H1 (cell line): ENCODE data around the gene PTPN1. TPM values are rescaled to one million over a fixed set of nuclear protein-coding genes. Genes with fewer than 3 reads are reported as not detected.

Experiments
- CTCF ChIA-PET: fragments of 300-600 bp; sonication (Branson Sonifier 250); formaldehyde crosslinking; loops from one replicate; lab custom pipeline; 2021; ENCODE audit not compliant: partially characterized antibody; lab: Charles Lee
- POLR2A ChIA-PET: fragments of 300-600 bp; sonication (Branson Sonifier 250); formaldehyde crosslinking; loops from one replicate; lab custom pipeline; 2021; ENCODE audit warnings: inconsistent platforms; ENCODE audit not compliant: partially characterized antibody; lab: Charles Lee
- DNase-seq, 2 experiments: peaks; one replicate each; pipeline versions ENCODE4 v3.0.0 to v3.0.0-alpha.2; 2010 to 2022; ENCODE audit warnings: low spot score in 2 of 2, low read depth in 1 of 2, mixed read lengths in 1 of 2
- FAIRE-seq: peaks from 2 replicates; lab custom pipeline; 2011; peaks lifted over from hg19 to GRCh38; lab: Jason Lieb, UNC
- H2AFZ ChIP-seq: 2 replicates; pipeline ENCODE4 v1.8.1; 2012; ENCODE audit warnings: low read length, inconsistent platforms
- H2AK5ac ChIP-seq: 2 replicates; pipeline ENCODE4 v1.6.1; 2013; ENCODE audit warnings: low read depth, low read length
- H2BK120ac ChIP-seq: replicated peaks from 2 replicates; pipeline ENCODE3; 2013; ENCODE audit warnings: low read depth, low read length, inconsistent platforms
- H2BK12ac ChIP-seq: 2 replicates; pipeline ENCODE4 v1.6.1; 2013; ENCODE audit warnings: low read depth, low read length
- H2BK15ac ChIP-seq: 2 replicates; pipeline ENCODE4 v1.6.1; 2013; ENCODE audit warnings: low read length
- H2BK20ac ChIP-seq: 2 replicates; pipeline ENCODE4 v1.6.1; 2013; ENCODE audit warnings: low read length
- H2BK5ac ChIP-seq: 2 replicates; pipeline ENCODE4 v1.6.1; 2013; ENCODE audit warnings: low read depth, low read length
- H3K14ac ChIP-seq: 2 replicates; pipeline ENCODE4 v1.6.1; 2013; ENCODE audit warnings: inconsistent platforms; ENCODE audit not compliant: insufficient read length
- H3K18ac ChIP-seq: 2 replicates; pipeline ENCODE4 v1.6.1; 2013; ENCODE audit warnings: low read length; ENCODE audit errors: extremely low read depth
- H3K23ac ChIP-seq: 2 replicates; pipeline ENCODE4 v1.6.1; 2013; ENCODE audit warnings: inconsistent platforms; ENCODE audit not compliant: insufficient read length
- H3K23me2 ChIP-seq: 2 replicates; pipeline ENCODE4 v1.6.1; 2013; ENCODE audit warnings: low read depth, low read length
- H3K27ac ChIP-seq: 2 replicates; pipeline ENCODE4 v1.6.1; 2011; ENCODE audit warnings: low read depth, low read length, inconsistent platforms
- H3K27me3 ChIP-seq, 4 experiments: replicated peaks in 1 of 4; 1 replicate in 1 of 4; 2 replicates in 3 of 4; pipeline versions ENCODE4 v1.6.1 to v1.8.1; 2011 to 2013; ENCODE audit warnings: low read length in 3 of 4, mild to moderate bottlenecking in 3 of 4, inconsistent platforms in 2 of 4, mixed read lengths in 2 of 4, moderate library complexity in 1 of 4; ENCODE audit not compliant: control insufficient read depth in 3 of 4, insufficient read depth in 3 of 4; ENCODE audit errors: extremely low read depth in 1 of 4
- H3K36me3 ChIP-seq, 4 experiments: 2 replicates each; pipeline versions ENCODE4 v1.6.1 to v1.8.1; 2011 to 2013; ENCODE audit warnings: mild to moderate bottlenecking in 4 of 4, low read length in 3 of 4, moderate library complexity in 2 of 4, control low read depth in 1 of 4, inconsistent platforms in 1 of 4; ENCODE audit not compliant: insufficient read depth in 4 of 4, control insufficient read depth in 2 of 4
- H3K4ac ChIP-seq: replicated peaks from 2 replicates; pipeline ENCODE3; 2013; ENCODE audit warnings: low read length, low read depth, mixed read lengths, inconsistent platforms; ENCODE audit not compliant: insufficient read length
- H3K4me1 ChIP-seq, 4 experiments: replicated peaks in 1 of 4; 1 replicate in 1 of 4; 2 replicates in 3 of 4; pipeline versions ENCODE4 v1.6.1 to v1.8.1; 2011 to 2013; ENCODE audit warnings: low read length in 3 of 4, inconsistent platforms in 2 of 4, mixed read lengths in 1 of 4; ENCODE audit not compliant: insufficient read depth in 4 of 4, control insufficient read depth in 3 of 4
- H3K4me2 ChIP-seq, 2 experiments: 2 replicates each; pipeline versions ENCODE4 v1.6.1 to v1.8.1; 2011 to 2013; ENCODE audit warnings: low read depth in 2 of 2, low read length in 2 of 2, control low read depth in 1 of 2, inconsistent platforms in 1 of 2, mild to moderate bottlenecking in 1 of 2; ENCODE audit not compliant: insufficient read depth in 1 of 2
- H3K4me3 ChIP-seq, 4 experiments: fragments of 200-600, 300-600 bp in 1 of 4; sonication (generic), shearing (Covaris generic), sonication (Bioruptor Twin) in 1 of 4; 2 replicates each; pipeline versions ENCODE4 v1.5.1 to v1.8.1; 2011 to 2016; ENCODE audit warnings: low read length in 4 of 4, low read depth in 3 of 4, control low read depth in 2 of 4, inconsistent platforms in 2 of 4, mild to moderate bottlenecking in 2 of 4, mixed read lengths in 1 of 4, moderate library complexity in 1 of 4; ENCODE audit not compliant: insufficient read depth in 2 of 4; ENCODE audit errors: extremely low read depth in 1 of 4
- H3K56ac ChIP-seq: replicated peaks from 2 replicates; pipeline ENCODE3; 2013; ENCODE audit warnings: low read depth, mild to moderate bottlenecking, mixed read lengths, low read length, inconsistent platforms; ENCODE audit not compliant: insufficient read length
- H3K79me1 ChIP-seq: 2 replicates; pipeline ENCODE4 v1.6.1; 2013; ENCODE audit warnings: low read depth, low read length, control low read depth
- H3K79me2 ChIP-seq, 2 experiments: 2 replicates each; pipeline versions ENCODE4 v1.6.1 to v1.8.1; 2012 to 2013; ENCODE audit warnings: low read length in 2 of 2, mild to moderate bottlenecking in 2 of 2, inconsistent platforms in 1 of 2; ENCODE audit not compliant: insufficient read depth in 2 of 2, control insufficient read depth in 1 of 2
- H3K9ac ChIP-seq, 4 experiments: replicated peaks in 1 of 4; 1 replicate in 1 of 4; 2 replicates in 3 of 4; pipeline versions ENCODE4 v1.6.1 to v1.8.1; 2011 to 2013; ENCODE audit warnings: low read depth in 3 of 4, low read length in 3 of 4, control low read depth in 2 of 4, mild to moderate bottlenecking in 2 of 4, moderate library complexity in 2 of 4, inconsistent platforms in 1 of 4; ENCODE audit errors: extremely low read depth in 1 of 4
- H3K9me3 ChIP-seq, 2 experiments: 2 replicates each; pipeline versions ENCODE4 v1.6.1 to v1.8.1; 2012 to 2013; ENCODE audit warnings: mild to moderate bottlenecking in 2 of 2, moderate library complexity in 2 of 2, control low read depth in 1 of 2, inconsistent platforms in 1 of 2, low read depth in 1 of 2, low read length in 1 of 2, mixed read lengths in 1 of 2; ENCODE audit not compliant: insufficient read depth in 2 of 2
- H4K20me1 ChIP-seq, 2 experiments: replicated peaks in 1 of 2; 2 replicates each; pipeline versions ENCODE3 to v1.8.1; 2011 to 2013; ENCODE audit warnings: inconsistent platforms in 2 of 2, low read length in 2 of 2, mild to moderate bottlenecking in 1 of 2; ENCODE audit not compliant: insufficient read depth in 2 of 2, control insufficient read depth in 1 of 2
- H4K5ac ChIP-seq: 2 replicates; pipeline ENCODE4 v1.6.1; 2013; ENCODE audit warnings: low read length, low read depth, mixed read lengths, inconsistent platforms; ENCODE audit not compliant: insufficient read length
- H4K8ac ChIP-seq: 2 replicates; pipeline ENCODE4 v1.8.0; 2013; ENCODE audit warnings: mild to moderate bottlenecking, moderate library complexity, low read length, inconsistent platforms; ENCODE audit not compliant: insufficient read depth; ENCODE audit errors: extremely low read depth
- H4K91ac ChIP-seq: replicated peaks from 2 replicates; pipeline ENCODE3; 2013; ENCODE audit warnings: low read length, mixed read lengths, inconsistent platforms; ENCODE audit not compliant: insufficient read length
- CHD1 ChIP-seq: IDR thresholded peaks from 2 replicates; pipeline ENCODE4 v1.6.1; 2012; ENCODE audit warnings: low read depth, low read length, improper control_type of control experiment
- CHD2 ChIP-seq: IDR thresholded peaks from 2 replicates; pipeline ENCODE4 v1.6.1; 2012; ENCODE audit warnings: low read length, improper control_type of control experiment
- GTF2F1 ChIP-seq: IDR thresholded peaks from 2 replicates; pipeline ENCODE4 v1.6.1; 2012; ENCODE audit warnings: low read depth, low read length, improper control_type of control experiment, borderline replicate concordance
- HDAC6 ChIP-seq: IDR thresholded peaks from one replicate; pipeline ENCODE4 v1.7.1; 2012; ENCODE audit warnings: low read depth, mild to moderate bottlenecking, inconsistent platforms, low read length, moderate library complexity
- KDM4A ChIP-seq: IDR thresholded peaks from one replicate; pipeline ENCODE4 v1.7.1; 2012; ENCODE audit warnings: low read depth, mild to moderate bottlenecking, moderate library complexity, low read length, inconsistent platforms; ENCODE audit not compliant: severe bottlenecking
- NRF1 ChIP-seq: IDR thresholded peaks from 2 replicates; pipeline ENCODE4 v1.6.1; 2011; ENCODE audit warnings: mild to moderate bottlenecking, low read depth, low read length, improper control_type of control experiment
- POU5F1 ChIP-seq: IDR thresholded peaks from 2 replicates; pipeline ENCODE4 v1.6.1; 2011; ENCODE audit warnings: low read depth, mild to moderate bottlenecking, low read length, moderate library complexity
- RBBP5 ChIP-seq: IDR thresholded peaks from 2 replicates; pipeline ENCODE4 v1.7.1; 2012; ENCODE audit warnings: low read depth, mild to moderate bottlenecking, inconsistent platforms, low read length, moderate library complexity, borderline replicate concordance
- RXRA ChIP-seq: IDR thresholded peaks from 2 replicates; pipeline ENCODE4 v1.6.1; 2011; ENCODE audit warnings: low read depth, mild to moderate bottlenecking, low read length, moderate library complexity; ENCODE audit not compliant: insufficient read depth
- SAP30 ChIP-seq: fragments of 300-600 bp; sonication (generic); IDR thresholded peaks from 2 replicates; pipeline ENCODE4 v1.7.1; 2012; ENCODE audit warnings: low read length, moderate library complexity, mild to moderate bottlenecking, inconsistent platforms; ENCODE audit not compliant: insufficient read depth, insufficient replicate concordance
- SP1 ChIP-seq: IDR thresholded peaks from 2 replicates; pipeline ENCODE4 v1.6.1; 2011; ENCODE audit warnings: low read depth, low read length
- SP4 ChIP-seq: IDR thresholded peaks from 2 replicates; pipeline ENCODE4 v1.6.1; 2012; ENCODE audit warnings: low read length, inconsistent platforms
- TBP ChIP-seq: IDR thresholded peaks from 2 replicates; pipeline ENCODE4 v1.6.1; 2011; ENCODE audit warnings: low read depth, low read length, improper control_type of control experiment
- ZNF274 ChIP-seq: IDR thresholded peaks from 2 replicates; pipeline ENCODE4 v1.7.0; 2012; ENCODE audit warnings: low read length, borderline replicate concordance; ENCODE audit errors: extremely low read depth
- WGBS, 2 experiments: shearing (Covaris generic) in 1 of 2; methylation state at CpG; one replicate each; pipeline versions ENCODE4 v1.1.6 to v1.1.7; 2013 to 2015; ENCODE audit warnings: low lambda C conversion rate in 2 of 2, mixed read lengths in 2 of 2, inconsistent platforms in 1 of 2, low coverage in 1 of 2, missing lambda C conversion rate in 1 of 2; ENCODE audit not compliant: insufficient replicate concordance in 2 of 2, insufficient coverage in 1 of 2, insufficient read length in 1 of 2; ENCODE audit errors: extremely low coverage in 1 of 2, missing lambda C conversion rate in 1 of 2; 5-methylcytosine and 5-hydroxymethylcytosine counted together
- polyA plus RNA-seq, 7 experiments: library from polyadenylated mRNA; depleted of rRNA in 3 of 7; stranded (reverse) in 5 of 7; unstranded in 2 of 7; fragments of >200 nt in 5 of 7; fragments of 200-250 nt in 2 of 7; gene quantifications; 1 replicate in 5 of 7; 2 replicates in 1 of 7; 4 replicates in 1 of 7; pipeline versions ENCODE4 v1.2.1 to v1.2.3, GENCODE V29; 2011 to 2013; ENCODE audit warnings: missing spikeins in 2 of 7, mixed read lengths in 2 of 7
- total RNA-seq: library from RNA; stranded (reverse); fragmentation: NEBNext Ultra II Directional; extraction: Animal tissue kit (Norgen Biotek cat#: 25700); gene quantifications from 2 replicates; pipeline ENCODE4 v1.2.1, GENCODE V29; 2021
- TF ChIP-seq, protein P1 (sequence below): IDR thresholded peaks from 2 replicates; pipeline ENCODE4 v1.6.1; 2012; ENCODE audit warnings: inconsistent platforms

PTPN1 gene
- total and polyA plus RNA-seq, 2 of the 8 experiments (the other 6 are each of a cell fraction or from before 2014, with no cell fraction given) = 18.6 to 32.1 TPM

DNA sequence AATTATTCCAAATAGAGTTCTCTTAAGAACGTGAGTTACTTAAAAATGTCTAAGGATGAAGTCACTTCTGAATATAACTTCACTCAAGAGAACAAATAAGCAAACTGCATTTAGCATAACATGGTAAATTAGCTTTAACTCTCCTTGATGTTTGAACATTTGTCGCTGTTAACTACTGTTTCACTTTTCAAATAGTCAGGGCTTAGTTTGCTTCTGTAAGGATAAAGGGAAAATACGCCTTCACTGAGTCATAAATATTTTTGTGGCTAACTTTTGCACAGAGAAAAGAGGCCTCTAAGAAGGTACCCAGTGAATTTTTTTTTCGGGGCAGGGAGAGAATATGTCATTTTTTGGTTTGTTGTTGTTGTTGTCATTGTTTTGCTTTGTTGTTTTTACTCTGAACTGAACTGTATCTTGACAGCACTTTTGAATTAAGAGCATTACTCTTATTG, 8.1 kb downstream of the PTPN1 start:
- Histone ChIP-seq H3K4ac (no peak overlapping the region), H3K79me1 (peaks cover 14% of the 10 kb centered on the region; the same call in 1 of the 2 replicates), H3K4me3 (no peak overlapping the region), H2BK12ac (no peak overlapping the region), H4K8ac (no peak overlapping the region), H3K14ac (no peak overlapping the region), H2BK5ac (no peak overlapping the region), H3K4me2 (no peak overlapping the region), H3K36me3 (no peaks in the 10 kb centered on the region), H3K27me3 (no peaks in the 10 kb centered on the region), H3K9me3 (no peaks in the 10 kb centered on the region), H3K23me2 (no peaks in the 10 kb centered on the region; the same call in 1 of the 2 replicates), H4K5ac (no peak overlapping the region), H2BK120ac (no peak overlapping the region), H3K23ac (no peak overlapping the region), H3K56ac (no peak overlapping the region), H3K4me1 (no peaks in the 10 kb centered on the region; a peak in 1 of 7 replicates), H3K79me2 (peaks cover 13 to 91% of the 10 kb centered on the region in 2 experiments), H4K20me1 (peaks cover 6 to 9% of the 10 kb centered on the region in 2 experiments), H2BK20ac (no peak overlapping the region), H3K9ac (no peak overlapping the region), H2AK5ac (no peak overlapping the region), H2AFZ (no peak overlapping the region), H3K27ac (no peak overlapping the region), H3K18ac (no peak overlapping the region), H4K91ac (no peak overlapping the region), H2BK15ac (no peak overlapping the region)
- CTCF ChIA-PET = no interaction called here
- POLR2A ChIA-PET = interaction anchor here (0.6 kb wide), 1 partner anchor 320 kb away, joined by 3 read pairs; no protein-coding TSS in a partner anchor
- DNase-seq = no peak
- no peak for FAIRE-seq
- WGBS, 2 experiments = 88% methylated on average over 4 of the region's 4 CpGs; no CpG with 5 or more reads in 1 of the 2 experiments
- TF ChIP-seq GTF2F1 (no peak), TBP (no peak), SP1 (no peak), POU5F1 (no peak), ZNF274 (no peak), CHD1 (no peak), KDM4A (no peak), NRF1 (no peak), SP4 (no peak), HDAC6 (no peak), CHD2 (no peak), RXRA (no peak), RBBP5 (no peak), SAP30 (no peak)
- TF ChIP-seq, protein P1, sequence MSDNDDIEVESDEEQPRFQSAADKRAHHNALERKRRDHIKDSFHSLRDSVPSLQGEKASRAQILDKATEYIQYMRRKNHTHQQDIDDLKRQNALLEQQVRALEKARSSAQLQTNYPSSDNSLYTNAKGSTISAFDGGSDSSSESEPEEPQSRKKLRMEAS = no peak
